CD4-positive, alpha-beta T cell (primary cell): ENCODE results near the gene METTL9. TPM values are rescaled to one million over a fixed set of nuclear protein-coding genes. Genes with fewer than 3 reads are reported as not detected.
"Not testable (repeated sequence)": the region's sequence is repeated elsewhere in the genome, so short reads cannot be mapped to it uniquely, and the experiment has no call there.

Experiments used
- ATAC-seq: fragments of 200-7000 bp; cut with Tn5 transposase; one replicate; pipeline ENCODE4 v1.10.0; 2022; ENCODE audit warnings: mild to moderate bottlenecking; ENCODE audit not compliant: poor library complexity
- CTCF ChIA-PET: fragments of 350-600 bp; sonication (Branson Sonifier 250); formaldehyde crosslinking; loops from one replicate; lab custom pipeline; 2021; ENCODE audit warnings: antibody characterized with exemption, inconsistent platforms; lab: Charles Lee
- POLR2A ChIA-PET: fragments of 350-600 bp; sonication (Branson Sonifier 250); formaldehyde crosslinking; loops from one replicate; lab custom pipeline; 2021; ENCODE audit warnings: antibody characterized with exemption, inconsistent platforms; lab: Charles Lee
- DNase-seq, 14 experiments: peaks; one replicate each; pipeline ENCODE4 v3.0.0-alpha.2; 2013 to 2020; ENCODE audit warnings: mixed read lengths in 2 of 14
- H3K27ac ChIP-seq, 2 donors: one replicate each; pipeline versions ENCODE4 v1.5.1 to v1.7.0; 2013; ENCODE audit warnings: low read length in 2 of 2, low read depth in 1 of 2, mild to moderate bottlenecking in 1 of 2
- H3K27me3 ChIP-seq, 2 experiments: 1 replicate in 1 of 2; 2 replicates in 1 of 2; pipeline versions ENCODE4 v1.6.1 to v1.7.0; 2013; ENCODE audit warnings: low read length in 2 of 2, control low read depth in 1 of 2, mild to moderate bottlenecking in 1 of 2, moderate library complexity in 1 of 2; ENCODE audit not compliant: insufficient read depth in 2 of 2, control insufficient read depth in 1 of 2
- H3K36me3 ChIP-seq: one replicate; pipeline ENCODE4 v1.6.1; 2013; ENCODE audit warnings: low read length, control low read depth; ENCODE audit not compliant: insufficient read depth
- H3K4me1 ChIP-seq: one replicate; pipeline ENCODE4 v1.6.1; 2013; ENCODE audit warnings: low read length, control low read depth; ENCODE audit not compliant: insufficient read depth
- H3K4me3 ChIP-seq: one replicate; pipeline ENCODE4 v1.5.1; 2013; ENCODE audit warnings: mild to moderate bottlenecking, low read length, moderate library complexity
- H3K9me3 ChIP-seq, 2 experiments: 1 replicate in 1 of 2; 2 replicates in 1 of 2; pipeline versions ENCODE4 v1.6.1 to v1.7.0; 2013; ENCODE audit warnings: low read length in 2 of 2, mild to moderate bottlenecking in 2 of 2, control low read depth in 1 of 2, moderate library complexity in 1 of 2; ENCODE audit not compliant: control insufficient read depth in 1 of 2, insufficient read depth in 1 of 2
- H3K27ac Mint-ChIP-seq: one replicate; pipeline ENCODE4 v1.8.0; 2020; ENCODE audit warnings: mixed read lengths
- H3K27me3 Mint-ChIP-seq: one replicate; pipeline ENCODE4 v1.8.0; 2021; ENCODE audit warnings: mixed read lengths
- H3K36me3 Mint-ChIP-seq: one replicate; pipeline ENCODE4 v1.8.0; 2021; ENCODE audit warnings: low read depth, mixed read lengths
- H3K4me1 Mint-ChIP-seq: one replicate; pipeline ENCODE4 v1.8.0; 2021; ENCODE audit warnings: low read depth, mixed read lengths
- H3K4me3 Mint-ChIP-seq: one replicate; pipeline ENCODE4 v1.8.0; 2020; ENCODE audit warnings: mild to moderate bottlenecking, mixed read lengths
- H3K9me3 Mint-ChIP-seq: one replicate; pipeline ENCODE4 v1.8.0; 2020; ENCODE audit warnings: mixed read lengths
- CTCF ChIP-seq: fragments of 200-600 bp; IDR thresholded peaks from one replicate; pipeline ENCODE4 v1.8.0; 2022; ENCODE audit warnings: antibody characterized with exemption, mild to moderate bottlenecking
- intact Hi-C, 2 experiments: fragments of 100-400 bp; cut with DNase I in 1 of 2; cut with micrococcal nuclease in 1 of 2; formaldehyde crosslinking; loops; one replicate each; pipeline versions ENCODE4 v1.15.1 to v1.9.0; 2023 to 2025; cut with DNase I, micrococcal nuclease
- total RNA-seq, 174 experiments: library from RNA in 2 of 174; stranded (reverse) in 2 of 174; gene quantifications; one replicate each; pipeline ENCODE4 v1.2.3 and lab custom pipeline; 2021 to 2026

Gene METTL9
- total RNA-seq, 2 experiments from 2014 or later: 78.4 to 86.7 TPM

GRCh38 chr16:21560462-21560861, 38.9 kb upstream of the METTL9 start:
- Histone ChIP-seq H3K27ac (no peak overlapping the region), H3K9me3 (no peaks in the 10 kb centered on the region), H3K4me1 (no peaks in the 10 kb centered on the region), H3K36me3 (no peaks in the 10 kb centered on the region), H3K27me3 (no peaks in the 10 kb centered on the region), H3K4me3 (no peak overlapping the region)
- Mint-ChIP-seq H3K9me3 (no peaks in the 10 kb centered on the region), H3K27me3 (no peaks in the 10 kb centered on the region), H3K36me3 (no peaks in the 10 kb centered on the region), H3K4me1 (no peaks in the 10 kb centered on the region), H3K4me3 (no peak overlapping the region), H3K27ac (no peak overlapping the region)
- ChIA-PET CTCF (interaction anchor here (0.6 to 0.8 kb wide), 2 partner anchors 9 to 53 kb away, joined by 3 read pairs; no protein-coding TSS in a partner anchor), POLR2A (no interaction called here)
- no peak for TF ChIP-seq CTCF
- no peak for ATAC-seq
- intact Hi-C loops: loop anchor here in 1 of 2 experiments (10.0 kb wide), 1 partner anchor 636 kb away; no protein-coding TSS in a partner anchor
- no peak for DNase-seq

GRCh38 chr16:21563676-21564075, 35.7 kb upstream of the METTL9 start:
- no peaks in the 10 kb centered on the region for H3K9me3 ChIP-seq
- H3K4me1 Mint-ChIP-seq: no peaks in the 10 kb centered on the region
- no peak for DNase-seq
- H3K27me3 Mint-ChIP-seq: no peaks in the 10 kb centered on the region
- intact Hi-C loops: loop anchor here in 1 of 2 experiments (10.0 kb wide), 1 partner anchor 639 kb away; no protein-coding TSS in a partner anchor
- no peak overlapping the region for H3K4me3 Mint-ChIP-seq
- ATAC-seq: no peak
- H3K4me1 ChIP-seq: peaks cover 3% of the 10 kb centered on the region
- ChIA-PET POLR2A (no interaction called here), CTCF (no interaction called here)
- no peaks in the 10 kb centered on the region for H3K36me3 ChIP-seq
- no peaks in the 10 kb centered on the region for H3K27me3 ChIP-seq
- no peak overlapping the region for H3K4me3 ChIP-seq
- no peaks in the 10 kb centered on the region for H3K9me3 Mint-ChIP-seq
- H3K27ac ChIP-seq: no peak overlapping the region
- no peaks in the 10 kb centered on the region for H3K36me3 Mint-ChIP-seq
- no peak for TF ChIP-seq CTCF
- no peak overlapping the region for H3K27ac Mint-ChIP-seq

GRCh38 chr16:21564367-21564766, 35.0 kb upstream of the METTL9 start:
- H3K27me3 ChIP-seq, H3K27me3 Mint-ChIP-seq, H3K4me3 Mint-ChIP-seq, DNase-seq, H3K9me3 Mint-ChIP-seq, ATAC-seq, H3K9me3 ChIP-seq, H3K4me3 ChIP-seq, H3K4me1 ChIP-seq, H3K4me1 Mint-ChIP-seq, H3K27ac ChIP-seq, H3K27ac Mint-ChIP-seq, H3K36me3 ChIP-seq, H3K36me3 Mint-ChIP-seq, CTCF ChIA-PET, POLR2A ChIA-PET: not testable (repeated sequence)
- intact Hi-C loops: loop anchor here in 1 of 2 experiments (10.0 kb wide), 1 partner anchor 640 kb away; no protein-coding TSS in a partner anchor

GRCh38 chr16:21565507-21565860, 33.9 kb upstream of the METTL9 start:
- Histone ChIP-seq H3K9me3 (no peaks in the 10 kb centered on the region), H3K36me3 (no peaks in the 10 kb centered on the region), H3K27ac (no peak overlapping the region), H3K4me1 (peaks cover 3% of the 10 kb centered on the region), H3K27me3 (no peaks in the 10 kb centered on the region), H3K4me3 (no peak overlapping the region)
- DNase-seq: no peak
- H3K9me3 Mint-ChIP-seq: no peaks in the 10 kb centered on the region
- no peak overlapping the region for H3K27ac Mint-ChIP-seq
- no peaks in the 10 kb centered on the region for H3K36me3 Mint-ChIP-seq
- CTCF ChIA-PET: interaction anchor here (1.0 kb wide), 1 partner anchor 10 kb away, joined by 3 read pairs; no protein-coding TSS in a partner anchor
- no peaks in the 10 kb centered on the region for H3K4me1 Mint-ChIP-seq
- intact Hi-C loops: loop anchor here in 1 of 2 experiments (10.0 kb wide), 1 partner anchor 641 kb away; no protein-coding TSS in a partner anchor
- POLR2A ChIA-PET: no interaction called here
- no peak for TF ChIP-seq CTCF
- no peaks in the 10 kb centered on the region for H3K27me3 Mint-ChIP-seq
- no peak for ATAC-seq
- no peak overlapping the region for H3K4me3 Mint-ChIP-seq
